ENCODE results near the gene SYNJ2. TPM values are rescaled to one million over a fixed set of nuclear protein-coding genes. Genes with fewer than 3 reads are reported as not detected.

SYNJ2 gene
- total and polyA plus RNA-seq, 2 experiments from 2014 or later = 2.8 to 5.6 TPM

GRCh38 chr6:157980288-157981131 is 1.2 kb upstream of the SYNJ2 start:
- Histone ChIP-seq H3F3A (replicated peaks; ENCODE audit: low read depth) (peaks cover 5% of the 10 kb centered on the region), H3K79me2 (replicated peaks; ENCODE audit: insufficient read depth) (peaks cover 18% of the 10 kb centered on the region), H3K9me2 (ENCODE audit: insufficient read depth) (no peaks in the 10 kb centered on the region), H4K20me1 (replicated peaks; ENCODE audit: insufficient read depth) (no peaks in the 10 kb centered on the region), H3K27me3 (ENCODE audit: insufficient read depth) (peaks cover 18% of the 10 kb centered on the region), H3K27ac (ENCODE audit: low read depth) (no peak overlapping the region), H3K4me2 (peak overlapping the region; percentile 86), H3K4me1 (ENCODE audit: insufficient read depth) (peaks cover 26% of the 10 kb centered on the region), H3K4me3 (peak overlapping the region; percentile 75), H3K36me3 (ENCODE audit: insufficient read depth) (no peaks in the 10 kb centered on the region), H2AFZ (peak overlapping the region; percentile 92; the same call in 1 of the 2 replicates)
- ATAC-seq (peak; percentile 16), DNase-seq (ENCODE audit: low spot score) (no peak)
- Mint-ChIP-seq H3K27ac (no peak overlapping the region; the same call in 1 of the 2 replicates), H3K9me3 (no peaks in the 10 kb centered on the region; the same call in 2 of the 3 replicates), H3K36me3 (ENCODE audit: low read depth) (no peaks in the 10 kb centered on the region; the same call in 2 of the 3 replicates), H3K27me3 (ENCODE audit: insufficient read depth, low read depth, poor library complexity) (peaks cover 31% of the 10 kb centered on the region), H3K4me1 (peaks cover 28% of the 10 kb centered on the region), H3K4me3 (peak overlapping the region; percentile 70)
- TF ChIP-seq EZH2 (IDR thresholded peaks at IDR 0.05; ENCODE audit: low read depth, unreplicated experiment) (no peak), ETS1 (IDR thresholded peaks at IDR 0.05) (no peak), JUNB (IDR thresholded peaks at IDR 0.05; ENCODE audit: unreplicated experiment) (no peak), CREB1 (CRISPR knock-in tag; IDR thresholded peaks at IDR 0.05; ENCODE audit: low read depth) (no peak), CTCF (conservative IDR thresholded peaks at IDR 0.05; ENCODE audit: low read depth in 2 of 2) (no peak), ZNF331 (CRISPR knock-in tag; IDR thresholded peaks at IDR 0.05; ENCODE audit: low read depth) (no peak), ZNF462 (CRISPR knock-in tag; IDR thresholded peaks at IDR 0.05) (no peak), ZNF114 (CRISPR knock-in tag; IDR thresholded peaks at IDR 0.05) (no peak), STAT1 (IDR thresholded peaks at IDR 0.05; ENCODE audit: unreplicated experiment) (no peak), NANOG (IDR thresholded peaks at IDR 0.05; ENCODE audit: borderline replicate concordance) (no peak), POLR2AphosphoS5 (IDR thresholded peaks at IDR 0.05; ENCODE audit: low read depth) (no peak), EZH2phosphoT487 (IDR thresholded peaks at IDR 0.05; ENCODE audit: unreplicated experiment) (no peak)
- TF ChIP-seq, protein P1, sequence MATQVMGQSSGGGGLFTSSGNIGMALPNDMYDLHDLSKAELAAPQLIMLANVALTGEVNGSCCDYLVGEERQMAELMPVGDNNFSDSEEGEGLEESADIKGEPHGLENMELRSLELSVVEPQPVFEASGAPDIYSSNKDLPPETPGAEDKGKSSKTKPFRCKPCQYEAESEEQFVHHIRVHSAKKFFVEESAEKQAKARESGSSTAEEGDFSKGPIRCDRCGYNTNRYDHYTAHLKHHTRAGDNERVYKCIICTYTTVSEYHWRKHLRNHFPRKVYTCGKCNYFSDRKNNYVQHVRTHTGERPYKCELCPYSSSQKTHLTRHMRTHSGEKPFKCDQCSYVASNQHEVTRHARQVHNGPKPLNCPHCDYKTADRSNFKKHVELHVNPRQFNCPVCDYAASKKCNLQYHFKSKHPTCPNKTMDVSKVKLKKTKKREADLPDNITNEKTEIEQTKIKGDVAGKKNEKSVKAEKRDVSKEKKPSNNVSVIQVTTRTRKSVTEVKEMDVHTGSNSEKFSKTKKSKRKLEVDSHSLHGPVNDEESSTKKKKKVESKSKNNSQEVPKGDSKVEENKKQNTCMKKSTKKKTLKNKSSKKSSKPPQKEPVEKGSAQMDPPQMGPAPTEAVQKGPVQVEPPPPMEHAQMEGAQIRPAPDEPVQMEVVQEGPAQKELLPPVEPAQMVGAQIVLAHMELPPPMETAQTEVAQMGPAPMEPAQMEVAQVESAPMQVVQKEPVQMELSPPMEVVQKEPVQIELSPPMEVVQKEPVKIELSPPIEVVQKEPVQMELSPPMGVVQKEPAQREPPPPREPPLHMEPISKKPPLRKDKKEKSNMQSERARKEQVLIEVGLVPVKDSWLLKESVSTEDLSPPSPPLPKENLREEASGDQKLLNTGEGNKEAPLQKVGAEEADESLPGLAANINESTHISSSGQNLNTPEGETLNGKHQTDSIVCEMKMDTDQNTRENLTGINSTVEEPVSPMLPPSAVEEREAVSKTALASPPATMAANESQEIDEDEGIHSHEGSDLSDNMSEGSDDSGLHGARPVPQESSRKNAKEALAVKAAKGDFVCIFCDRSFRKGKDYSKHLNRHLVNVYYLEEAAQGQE (IDR thresholded peaks at IDR 0.05; ENCODE audit: unreplicated experiment) = no peak

Measured in GM23338 (cell line).